ENCODE results near the gene NOX4.

DNA sequence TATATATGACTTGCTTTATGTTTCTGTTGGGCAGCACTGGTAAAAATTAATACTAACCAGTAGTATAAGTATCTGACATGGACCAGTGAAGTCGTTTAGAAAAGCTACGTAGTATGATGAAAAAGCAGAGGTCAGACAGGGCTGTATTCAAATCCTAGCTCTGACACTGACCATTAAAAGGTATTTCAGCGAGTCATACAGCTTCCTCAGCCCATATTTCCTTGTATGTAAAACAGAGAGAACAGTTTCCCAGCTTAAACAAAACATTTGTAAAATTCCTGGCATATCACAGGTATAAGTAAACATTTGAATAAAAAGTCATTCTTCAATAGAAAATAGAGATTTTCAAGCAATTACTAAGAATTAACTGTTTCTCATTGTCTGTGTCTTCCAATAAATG, 4.2 kb downstream of the NOX4 start:
- TF ChIP-seq NFRKB (IDR thresholded peaks at IDR 0.05) (no peak), FOXM1 (IDR thresholded peaks at IDR 0.05; ENCODE audit: borderline replicate concordance) (no peak), ARNT (IDR thresholded peaks at IDR 0.05) (no peak), LEF1 (IDR thresholded peaks at IDR 0.05; ENCODE audit: borderline replicate concordance) (no peak)
